Thyroid gland (tissue), 4 donors: Measurements from ENCODE around the gene RTN4RL1. TPM values are rescaled to one million over a fixed set of nuclear protein-coding genes. Genes with fewer than 3 reads are reported as not detected.

Experiments
- DNase-seq, 2 donors: peaks; one replicate each; pipeline ENCODE4 v3.0.0-alpha.2; 2019
- H3K27ac ChIP-seq, 3 donors: fragments of 200-600 bp; sonication (generic); 1 replicate in 2 of 3; 2 replicates in 1 of 3; pipeline ENCODE4 v1.5.1; 2016 to 2019; ENCODE audit warnings: mild to moderate bottlenecking in 1 of 3, moderate library complexity in 1 of 3
- H3K27me3 ChIP-seq: fragments of 200-600 bp; sonication (generic); one replicate; pipeline ENCODE4 v1.5.1; 2019
- H3K36me3 ChIP-seq, 2 donors: fragments of 200-600 bp; sonication (generic); one replicate each; pipeline ENCODE4 v1.5.1; 2016 to 2019
- H3K4me1 ChIP-seq, 2 donors: fragments of 200-600 bp; sonication (generic); one replicate each; pipeline ENCODE4 v1.5.1; 2017 to 2019
- H3K4me3 ChIP-seq, 3 donors: fragments of 200-600 bp; sonication (generic); replicated peaks in 1 of 3; 1 replicate in 2 of 3; 2 replicates in 1 of 3; pipeline ENCODE4 v1.5.1; 2016; ENCODE audit warnings: mild to moderate bottlenecking in 1 of 3
- H3K9me3 ChIP-seq: fragments of 200-600 bp; sonication (generic); one replicate; pipeline ENCODE4 v1.5.1; 2017
- POLR2A ChIP-seq, 2 donors: fragments of 450-650 bp; IDR thresholded peaks; one replicate each; pipeline ENCODE4 v1.6.1; 2017; ENCODE audit warnings: antibody characterized with exemption in 2 of 2, mild to moderate bottlenecking in 2 of 2, moderate library complexity in 1 of 2
- WGBS, 2 donors: methylation state at CpG; one replicate each; pipeline ENCODE4 v1.1.5; 2017; 5-methylcytosine and 5-hydroxymethylcytosine counted together
- intact Hi-C: fragments of 100-400 bp; cut with DNase I; formaldehyde crosslinking; loops from one replicate; pipeline ENCODE4 v1.15.1; 2023
- total RNA-seq, 4 donors: library from RNA; depleted of rRNA; stranded (reverse); fragments of >200 nt; gene quantifications; one replicate each; pipeline ENCODE4 v1.2.3, GENCODE V29; 2016
- TF ChIP-seq, protein P1 (sequence below), 6 experiments: fragments of 200-600 bp in 3 of 6; fragments of 450-650 bp in 3 of 6; sonication (generic) in 3 of 6; IDR thresholded peaks; one replicate each; pipeline ENCODE4 v1.5.1; 2016 to 2019; ENCODE audit warnings: antibody characterized with exemption in 6 of 6, mild to moderate bottlenecking in 2 of 6, inconsistent platforms in 1 of 6, moderate library complexity in 1 of 6

Gene RTN4RL1
- total RNA-seq, 4 donors from 2014 or later = 1.6 to 4.9 (median 2.5) TPM

DNA sequence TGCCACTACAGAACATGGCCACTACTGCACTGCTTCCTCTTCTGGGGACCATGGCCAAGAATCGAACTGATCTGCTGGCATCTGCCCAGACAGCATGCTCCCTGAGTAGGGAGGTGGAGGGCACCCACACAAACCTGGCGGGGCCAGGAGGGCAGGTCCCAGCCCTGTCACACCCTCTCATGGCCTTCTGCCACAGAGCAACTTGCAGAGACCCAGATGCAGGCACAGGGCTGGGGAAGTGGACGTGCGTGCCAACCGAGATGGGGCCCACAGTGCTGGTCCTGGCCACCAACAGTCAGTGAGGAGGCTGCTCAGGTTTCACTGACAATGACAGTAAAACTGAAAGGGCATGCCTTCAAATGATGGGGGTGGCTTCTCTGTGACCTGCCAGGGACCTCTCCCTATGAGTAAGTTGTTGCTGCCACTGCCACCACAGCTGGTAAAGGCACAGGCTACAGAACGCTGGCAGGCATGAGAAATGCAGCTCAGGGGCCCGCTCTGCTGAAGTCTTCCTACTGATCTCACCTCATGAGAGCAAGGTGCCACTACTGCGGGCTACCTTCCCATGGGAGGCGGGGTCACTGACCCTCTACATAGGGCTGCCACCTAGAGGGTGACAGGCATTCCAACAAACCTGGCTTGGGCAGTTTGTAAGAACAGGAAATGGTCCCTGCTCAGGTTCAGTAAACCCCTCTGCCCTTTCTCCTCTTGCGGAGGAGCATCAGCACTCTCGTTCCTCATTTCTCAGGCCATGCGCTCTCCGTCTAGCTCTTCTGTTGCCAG lies 45.3 kb upstream of the RTN4RL1 start:
- H3K9me3 ChIP-seq = no peaks in the 10 kb centered on the region
- H3K4me3 ChIP-seq = no peak overlapping the region
- 92 to 96% methylated on average over 7 to 13 of the region's 13 CpGs for WGBS, 2 donors
- intact Hi-C loops = no loop called here
- no peak for TF ChIP-seq POLR2A (IDR thresholded peaks at IDR 0.05)
- TF ChIP-seq, protein P1, sequence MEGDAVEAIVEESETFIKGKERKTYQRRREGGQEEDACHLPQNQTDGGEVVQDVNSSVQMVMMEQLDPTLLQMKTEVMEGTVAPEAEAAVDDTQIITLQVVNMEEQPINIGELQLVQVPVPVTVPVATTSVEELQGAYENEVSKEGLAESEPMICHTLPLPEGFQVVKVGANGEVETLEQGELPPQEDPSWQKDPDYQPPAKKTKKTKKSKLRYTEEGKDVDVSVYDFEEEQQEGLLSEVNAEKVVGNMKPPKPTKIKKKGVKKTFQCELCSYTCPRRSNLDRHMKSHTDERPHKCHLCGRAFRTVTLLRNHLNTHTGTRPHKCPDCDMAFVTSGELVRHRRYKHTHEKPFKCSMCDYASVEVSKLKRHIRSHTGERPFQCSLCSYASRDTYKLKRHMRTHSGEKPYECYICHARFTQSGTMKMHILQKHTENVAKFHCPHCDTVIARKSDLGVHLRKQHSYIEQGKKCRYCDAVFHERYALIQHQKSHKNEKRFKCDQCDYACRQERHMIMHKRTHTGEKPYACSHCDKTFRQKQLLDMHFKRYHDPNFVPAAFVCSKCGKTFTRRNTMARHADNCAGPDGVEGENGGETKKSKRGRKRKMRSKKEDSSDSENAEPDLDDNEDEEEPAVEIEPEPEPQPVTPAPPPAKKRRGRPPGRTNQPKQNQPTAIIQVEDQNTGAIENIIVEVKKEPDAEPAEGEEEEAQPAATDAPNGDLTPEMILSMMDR (IDR thresholded peaks at IDR 0.05) = no peak
- H3K36me3 ChIP-seq = peaks cover 0 to 1% of the 10 kb centered on the region in 2 donors
- H3K27ac ChIP-seq = peak overlapping the region; percentile 33 to 79 (median 63)
- no peaks in the 10 kb centered on the region for H3K27me3 ChIP-seq
- H3K4me1 ChIP-seq = peaks cover 6 to 59% of the 10 kb centered on the region in 2 donors
- no peak for DNase-seq

DNA sequence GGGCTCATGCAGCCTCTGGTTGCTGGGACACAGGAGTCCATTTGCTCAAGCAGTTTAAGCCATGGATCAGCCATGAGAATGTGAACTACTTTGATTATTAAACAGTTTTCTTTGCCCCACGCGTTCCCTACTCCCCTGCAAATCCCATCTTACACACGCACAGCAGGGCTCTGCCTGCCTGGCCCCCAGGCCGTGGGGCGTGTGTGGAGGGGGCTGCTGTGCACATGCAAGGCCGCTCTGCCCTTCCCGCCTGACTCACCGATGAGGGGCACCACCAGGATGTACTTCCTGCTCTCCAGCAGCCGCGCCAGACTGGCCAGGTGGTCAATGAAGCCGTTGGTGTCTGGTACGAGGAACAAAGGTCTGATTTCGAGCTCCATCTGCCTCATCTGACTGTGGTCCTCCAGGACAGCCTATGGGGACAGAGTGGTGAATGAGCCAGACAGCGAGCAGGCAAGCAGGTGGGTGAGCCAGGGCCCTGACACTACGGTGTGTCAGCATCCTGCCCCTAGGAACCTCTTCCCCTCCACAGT lies 43.5 kb upstream of the RTN4RL1 start:
- Histone ChIP-seq H3K4me3 (no peak overlapping the region), H3K27ac (peak overlapping the region in 2 of 3 donors; percentile 56 to 70), H3K4me1 (peaks cover 6 to 69% of the 10 kb centered on the region in 2 donors), H3K27me3 (no peaks in the 10 kb centered on the region), H3K36me3 (peaks cover 14 to 17% of the 10 kb centered on the region in 2 donors), H3K9me3 (no peaks in the 10 kb centered on the region)
- intact Hi-C loops = no loop called here
- TF ChIP-seq POLR2A (IDR thresholded peaks at IDR 0.05) = no peak
- TF ChIP-seq, protein P1 (IDR thresholded peaks at IDR 0.05) = no peak
- WGBS, 2 donors = 67 to 72% methylated on average over 14 to 15 of the region's 15 CpGs
- DNase-seq = no peak

DNA sequence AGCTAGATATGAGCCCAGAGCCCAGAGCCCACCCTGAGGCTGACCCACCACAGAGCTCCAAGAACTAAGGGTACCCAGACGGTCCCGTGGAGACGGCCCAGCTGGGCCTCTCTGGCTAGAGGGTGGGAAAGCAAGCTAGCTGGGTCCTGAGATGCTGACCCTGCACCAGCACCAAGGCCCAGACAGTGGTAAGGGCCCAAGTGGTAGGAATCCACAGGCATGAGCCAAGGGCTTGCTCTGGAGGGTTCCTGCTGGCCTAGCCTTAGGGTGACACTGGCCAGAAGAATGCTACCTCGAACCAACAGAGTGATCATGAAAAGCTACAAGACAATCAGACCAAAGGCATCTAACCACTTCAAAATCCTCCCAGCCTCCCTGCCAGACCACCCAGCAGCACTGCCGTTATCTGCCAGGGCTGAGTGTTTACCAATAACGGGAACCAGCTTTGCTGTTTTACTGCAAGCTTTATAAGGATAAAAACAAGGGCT lies 42.9 kb upstream of the RTN4RL1 start:
- Histone ChIP-seq H3K27ac (peak overlapping the region in 2 of 3 donors; percentile 56 to 70), H3K4me1 (peaks cover 6 to 74% of the 10 kb centered on the region in 2 donors), H3K27me3 (no peaks in the 10 kb centered on the region), H3K4me3 (no peak overlapping the region), H3K36me3 (peaks cover 14 to 17% of the 10 kb centered on the region in 2 donors), H3K9me3 (no peaks in the 10 kb centered on the region)
- TF ChIP-seq POLR2A (IDR thresholded peaks at IDR 0.05) = no peak
- TF ChIP-seq, protein P1 (IDR thresholded peaks at IDR 0.05) = no peak
- intact Hi-C loops = no loop called here
- WGBS, 2 donors = 66 to 78% methylated on average over 3 to 6 of the region's 6 CpGs
- DNase-seq = no peak

DNA sequence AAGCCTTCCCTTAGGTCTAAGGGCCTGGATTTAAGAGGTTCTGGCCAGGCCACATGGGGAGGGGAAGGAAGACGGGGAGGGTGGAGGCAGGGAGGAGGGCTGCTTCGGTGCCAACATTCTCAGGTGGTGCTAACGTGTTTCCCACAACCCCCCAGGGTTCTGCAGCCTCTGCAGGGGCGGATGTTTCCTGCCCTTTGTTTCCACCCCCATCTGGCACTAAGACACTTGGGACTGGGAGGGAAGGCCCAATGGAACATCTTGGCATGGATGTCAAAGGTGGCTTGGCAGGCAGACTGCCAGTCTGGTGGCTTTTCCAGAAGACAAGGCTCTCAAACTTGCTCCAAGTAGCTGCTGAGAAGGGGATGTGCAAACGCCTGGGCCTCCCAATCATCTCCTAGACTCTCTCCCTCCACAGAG lies 42.5 kb upstream of the RTN4RL1 start:
- H3K9me3 ChIP-seq = no peaks in the 10 kb centered on the region
- no peaks in the 10 kb centered on the region for H3K27me3 ChIP-seq
- intact Hi-C loops = no loop called here
- no peak for DNase-seq
- H3K4me1 ChIP-seq = peaks cover 6 to 79% of the 10 kb centered on the region in 2 donors
- no peak overlapping the region for H3K4me3 ChIP-seq
- peak overlapping the region in 2 of 3 donors; percentile 56 to 70 for H3K27ac ChIP-seq
- H3K36me3 ChIP-seq = peaks cover 17 to 18% of the 10 kb centered on the region in 2 donors
- TF ChIP-seq, protein P1 (IDR thresholded peaks at IDR 0.05) = no peak
- TF ChIP-seq POLR2A (IDR thresholded peaks at IDR 0.05) = no peak
- WGBS, 2 donors = 38 to 51% methylated on average over 3 to 4 of the region's 5 CpGs
